ENCODE measurements around the gene CRB2.

CRB2 gene

DNA sequence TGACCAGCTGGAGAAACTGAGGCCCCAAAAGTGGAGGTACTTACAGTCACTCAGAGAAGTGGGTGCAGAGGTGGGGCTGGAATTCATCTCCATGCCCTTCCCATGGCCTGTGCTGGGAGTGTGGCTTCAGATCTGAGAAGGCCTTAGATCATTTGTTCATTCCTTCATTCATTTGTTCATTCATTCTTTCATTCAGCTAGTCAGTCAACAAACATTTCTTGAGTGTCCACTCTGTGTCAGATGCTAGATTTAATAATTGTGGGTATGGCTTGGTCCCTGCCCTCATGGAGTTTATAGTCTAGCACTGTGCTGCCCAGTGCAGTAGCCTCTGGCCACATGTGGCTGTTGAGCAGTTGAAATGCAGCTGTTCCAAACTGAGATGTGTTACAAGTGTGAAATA, 19.0 kb upstream of the CRB2 start:
- TF ChIP-seq CTCF (conservative IDR thresholded peaks at IDR 0.05), result no peak
- no peak for TF ChIP-seq ZFX (IDR thresholded peaks at IDR 0.05)
- H3K27ac ChIP-seq, result no peak overlapping the region

DNA sequence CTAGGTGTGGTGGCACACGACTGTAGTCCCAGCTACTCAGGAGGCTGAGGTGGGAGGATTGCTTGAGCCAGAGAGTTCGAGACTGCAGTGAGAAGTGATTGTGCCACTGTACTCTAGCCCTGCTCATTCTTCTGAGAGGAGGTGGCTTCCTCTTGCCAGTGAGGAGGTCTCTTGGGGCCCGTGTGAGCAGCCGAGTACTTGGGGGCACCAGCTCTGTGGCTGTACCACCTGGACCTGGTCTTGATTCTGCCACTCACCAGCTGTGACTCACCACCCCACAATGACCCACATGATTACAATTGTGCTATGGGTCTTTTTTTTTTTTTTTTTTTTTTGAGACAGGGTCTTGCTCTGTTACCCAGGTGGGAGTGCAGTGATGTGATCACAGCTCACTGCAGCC, 18.0 kb upstream of the CRB2 start:
- TF ChIP-seq CTCF (conservative IDR thresholded peaks at IDR 0.05), result no peak
- TF ChIP-seq ZFX (IDR thresholded peaks at IDR 0.05), result no peak
- H3K27ac ChIP-seq, result no peak overlapping the region

DNA sequence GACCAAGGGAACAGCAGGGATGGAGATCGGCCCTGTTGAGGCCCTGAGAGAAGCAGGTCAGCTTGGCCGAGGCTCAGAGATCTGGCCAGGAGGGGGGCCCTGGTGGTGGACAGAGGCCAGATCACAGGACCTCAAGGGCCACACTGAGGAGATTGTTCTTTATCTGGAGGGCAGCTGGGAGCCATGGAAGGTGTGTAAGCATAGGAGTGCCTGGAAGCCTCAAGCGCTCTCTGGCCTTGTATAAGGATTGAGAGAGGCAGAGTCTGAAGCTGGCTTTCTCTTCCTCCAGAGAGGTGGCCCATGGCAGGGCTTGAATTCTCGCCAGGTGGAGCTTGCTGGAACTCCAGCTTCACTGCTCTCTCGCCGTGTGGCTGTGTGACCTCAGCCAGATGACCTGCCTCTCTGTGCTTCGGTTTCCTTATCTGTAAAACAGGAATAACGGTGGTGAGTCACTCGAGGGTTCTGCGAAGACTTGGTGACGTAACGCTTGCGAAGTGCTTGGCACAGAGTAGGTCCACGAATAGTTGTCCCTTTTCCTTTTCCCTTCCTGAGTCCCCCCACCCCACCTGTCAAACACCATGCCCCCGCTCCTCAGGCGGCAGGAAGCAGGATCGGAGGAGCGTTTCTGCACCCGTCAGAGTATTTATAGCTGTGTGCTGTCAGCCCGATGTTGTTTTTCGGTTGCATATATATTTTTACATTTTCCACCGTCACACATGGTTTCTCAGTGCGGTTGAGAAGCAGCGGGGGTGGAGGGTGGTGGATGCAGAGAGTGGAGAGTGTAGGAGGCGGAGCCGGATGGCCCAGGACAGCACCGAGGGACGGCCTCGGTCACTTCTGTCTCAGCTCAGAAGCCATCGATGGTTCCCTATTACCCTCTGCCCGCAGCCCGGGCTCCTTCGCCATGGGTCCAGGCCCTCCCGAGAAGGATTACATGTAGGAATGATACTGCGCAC, 17.0 kb upstream of the CRB2 start:
- no peak overlapping the region for H3K27ac ChIP-seq
- TF ChIP-seq CTCF (conservative IDR thresholded peaks at IDR 0.05), result no peak

- no peak overlapping the region for H3K27ac ChIP-seq
Observed at GRCh38 chr9:123339666-123340510, 16.1 kb upstream of the CRB2 start.

DNA sequence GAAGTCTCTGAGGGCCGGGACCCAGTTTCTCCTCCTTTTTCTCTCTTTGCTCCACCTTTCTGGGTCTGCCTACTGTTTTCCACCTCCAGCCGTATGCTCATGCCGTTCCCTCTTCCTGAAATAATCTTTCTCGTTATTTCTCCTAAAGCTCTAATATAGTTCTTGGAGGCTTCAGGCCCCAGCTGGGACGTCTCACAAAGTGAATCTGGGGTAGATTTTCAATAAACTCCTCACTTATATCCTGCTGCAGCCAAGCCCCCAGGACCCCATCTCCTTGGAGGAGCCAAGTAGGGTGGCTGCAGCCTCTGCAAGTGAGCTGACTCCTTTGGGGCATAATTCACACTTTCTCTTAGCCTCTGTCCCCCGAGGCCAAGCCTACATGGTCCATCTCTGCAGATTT, 14.2 kb upstream of the CRB2 start:
- no peak overlapping the region for H3K27ac ChIP-seq
- TF ChIP-seq ZFX (IDR thresholded peaks at IDR 0.05) (no peak), CTCF (conservative IDR thresholded peaks at IDR 0.05) (no peak)

More at GRCh38 chr9:123339666-123340510, 16.1 kb upstream of the CRB2 start:
- TF ChIP-seq CTCF (conservative IDR thresholded peaks at IDR 0.05) (no peak), ZFX (IDR thresholded peaks at IDR 0.05) (no peak)

DNA sequence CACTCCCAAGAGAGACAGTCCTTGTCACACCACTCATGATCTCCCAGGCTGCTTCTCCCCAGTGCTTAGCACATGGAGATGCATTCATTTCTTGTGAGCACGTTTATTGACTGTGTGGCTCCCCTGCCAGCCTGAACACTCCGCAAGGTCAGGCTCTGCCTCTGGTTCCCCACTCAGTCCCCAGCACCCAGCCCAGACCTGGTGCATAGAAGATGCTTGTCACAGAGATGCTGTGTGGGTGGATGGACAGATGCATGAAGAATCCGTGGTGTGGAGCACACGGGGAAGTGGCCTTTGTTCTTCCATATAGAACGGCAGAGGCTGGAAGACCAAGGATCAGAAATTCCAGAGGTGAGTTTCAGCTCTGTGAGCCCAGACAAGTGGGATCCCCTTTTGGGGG, 13.8 kb upstream of the CRB2 start:
- TF ChIP-seq CTCF (conservative IDR thresholded peaks at IDR 0.05) (no peak), ZFX (IDR thresholded peaks at IDR 0.05) (no peak)
- no peak overlapping the region for H3K27ac ChIP-seq

Data from C4-2B (cell line).